Neural cell (in vitro differentiated cells): ENCODE data around the gene ACOT6. TPM values are rescaled to one million over a fixed set of nuclear protein-coding genes. Genes with fewer than 3 reads are reported as not detected.

ENCODE experiments used
- H2AFZ ChIP-seq: fragments of 200-600, 300-800 bp; sonication (generic), shearing (Covaris generic); 2 replicates; pipeline ENCODE4 v1.6.0; 2014; ENCODE audit warnings: low read depth, mild to moderate bottlenecking, antibody characterized with exemption, low read length, moderate library complexity
- H3F3A ChIP-seq: fragments of 200-600 bp; shearing (Covaris generic); 2 replicates; pipeline ENCODE4 v1.6.1; 2016; ENCODE audit warnings: mild to moderate bottlenecking, moderate library complexity, mixed read lengths, antibody characterized with exemption, low read length; ENCODE audit not compliant: insufficient read depth, poor library complexity, severe bottlenecking
- H3K27ac ChIP-seq: fragments of 200-600, 300-800 bp; sonication (generic), shearing (Covaris generic); 2 replicates; pipeline ENCODE4 v1.5.1; 2014; ENCODE audit warnings: mild to moderate bottlenecking, low read length, moderate library complexity
- H3K27me3 ChIP-seq: fragments of 300-800, 200-600 bp; sonication (generic), shearing (Covaris generic); 2 replicates; pipeline ENCODE4 v1.6.0; 2014; ENCODE audit warnings: mild to moderate bottlenecking, low read depth, low read length, moderate library complexity; ENCODE audit not compliant: insufficient read depth
- H3K36me3 ChIP-seq: fragments of 300-800, 200-600 bp; sonication (generic), shearing (Covaris generic); 2 replicates; pipeline ENCODE4 v1.5.1; 2014; ENCODE audit warnings: mild to moderate bottlenecking, antibody characterized with exemption, low read length, moderate library complexity; ENCODE audit not compliant: insufficient read depth
- H3K4me2 ChIP-seq: fragments of 300-800, 200-600 bp; sonication (generic), shearing (Covaris generic); 2 replicates; pipeline ENCODE4 v1.6.0; 2014; ENCODE audit warnings: mild to moderate bottlenecking, low read length
- H3K4me3 ChIP-seq: fragments of 300-800, 200-600 bp; sonication (generic), shearing (Covaris generic); 2 replicates; pipeline ENCODE4 v1.5.1; 2014; ENCODE audit warnings: mild to moderate bottlenecking, low read length, moderate library complexity
- H3K79me2 ChIP-seq: fragments of 200-600 bp; shearing (Covaris generic); replicated peaks from 2 replicates; pipeline ENCODE4 v1.6.0; 2014; ENCODE audit warnings: mild to moderate bottlenecking, low read length, moderate library complexity; ENCODE audit not compliant: insufficient read depth
- H3K9ac ChIP-seq: fragments of 300-800, 200-600 bp; sonication (generic), shearing (Covaris generic); 2 replicates; pipeline ENCODE4 v1.6.1; 2016; ENCODE audit warnings: mild to moderate bottlenecking, low read length, mixed read lengths
- H3K9me2 ChIP-seq: fragments of 200-600 bp; shearing (Covaris generic); 2 replicates; pipeline ENCODE4 v1.6.1; 2016; ENCODE audit warnings: mild to moderate bottlenecking, low read length, mixed read lengths; ENCODE audit not compliant: insufficient read depth
- H3K9me3 ChIP-seq: fragments of 200-600, 300-800 bp; sonication (generic), shearing (Covaris generic); 2 replicates; pipeline ENCODE4 v1.6.1; 2016; ENCODE audit warnings: mild to moderate bottlenecking, mixed run types, low read length, moderate library complexity, mixed read lengths
- H4K20me1 ChIP-seq: fragments of 200-600 bp; shearing (Covaris generic); 2 replicates; pipeline ENCODE4 v1.6.1; 2016; ENCODE audit warnings: mild to moderate bottlenecking, mixed run types; ENCODE audit not compliant: insufficient read depth
- CTCF ChIP-seq: fragments of 450-650 bp; IDR thresholded peaks from 2 replicates; pipeline ENCODE4 v1.5.1; 2014; ENCODE audit warnings: antibody characterized with exemption, mild to moderate bottlenecking, moderate library complexity; ENCODE audit not compliant: poor library complexity, severe bottlenecking
- EP300 ChIP-seq: fragments of 450-650 bp; conservative IDR thresholded peaks from 2 replicates; pipeline ENCODE4 v1.6.1; 2014; ENCODE audit warnings: antibody characterized with exemption, mild to moderate bottlenecking, moderate library complexity; ENCODE audit not compliant: poor library complexity, severe bottlenecking
- EZH2 ChIP-seq: fragments of 200-600, 300-800 bp; shearing (Covaris generic), sonication (generic); IDR thresholded peaks from 2 replicates; pipeline ENCODE4 v1.6.1; 2014; ENCODE audit warnings: antibody characterized with exemption, low read length, borderline replicate concordance, mild to moderate bottlenecking; ENCODE audit not compliant: insufficient read depth, poor library complexity, severe bottlenecking
- MXI1 ChIP-seq: fragments of 450-650 bp; conservative IDR thresholded peaks from 2 replicates; pipeline ENCODE4 v1.6.1; 2014; ENCODE audit warnings: antibody characterized with exemption, mild to moderate bottlenecking; ENCODE audit not compliant: poor library complexity, severe bottlenecking
- POLR2AphosphoS5 ChIP-seq: IDR thresholded peaks from 2 replicates; pipeline ENCODE4 v1.6.1; 2012
- RAD21 ChIP-seq: fragments of 450-650 bp; conservative IDR thresholded peaks from 2 replicates; pipeline ENCODE4 v1.6.1; 2014; ENCODE audit warnings: antibody characterized with exemption, mild to moderate bottlenecking, moderate library complexity
- REST ChIP-seq: IDR thresholded peaks from 2 replicates; pipeline ENCODE4 v1.6.1; 2012; ENCODE audit warnings: borderline replicate concordance
- SMC3 ChIP-seq: fragments of 450-650 bp; conservative IDR thresholded peaks from 2 replicates; pipeline ENCODE4 v1.6.1; 2014; ENCODE audit warnings: antibody characterized with exemption, mild to moderate bottlenecking, moderate library complexity; ENCODE audit not compliant: poor library complexity
- TAF1 ChIP-seq: IDR thresholded peaks from 2 replicates; pipeline ENCODE4 v1.6.1; 2012; ENCODE audit warnings: low read depth
- polyA plus RNA-seq: library from polyadenylated mRNA; depleted of rRNA; stranded (reverse); fragments of >200 nt; gene quantifications from 2 replicates; pipeline ENCODE4 v1.2.3, GENCODE V29; 2014

ACOT6 gene
- polyA plus RNA-seq, 1 donor from 2014 or later, result not detected

DNA sequence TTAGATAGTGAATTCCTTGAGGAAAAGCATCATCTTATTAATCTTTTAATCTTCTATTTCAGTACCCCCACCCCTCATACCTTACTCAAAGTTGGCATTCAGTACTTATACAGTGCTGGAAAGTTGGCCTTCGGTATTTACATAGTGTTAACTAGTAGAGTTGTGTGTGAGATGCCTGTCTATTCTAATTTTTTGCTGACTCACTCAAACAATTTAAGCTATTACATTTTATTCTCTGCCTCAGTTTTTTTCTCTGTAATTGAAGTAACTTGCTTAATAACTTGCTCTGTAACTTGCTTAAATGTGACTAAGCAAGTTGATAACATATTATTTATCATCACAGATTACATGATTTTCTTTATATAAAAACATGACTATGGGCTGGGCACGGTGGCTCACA, 52.8 kb downstream of the ACOT6 start:
- H3K9me2 ChIP-seq, result no peaks in the 10 kb centered on the region
- no peaks in the 10 kb centered on the region for H3K79me2 ChIP-seq
- H3K4me3 ChIP-seq, result no peak overlapping the region
- no peak overlapping the region for H3K9ac ChIP-seq
- no peak overlapping the region for H2AFZ ChIP-seq
- H3F3A ChIP-seq, result no peaks in the 10 kb centered on the region
- H3K4me2 ChIP-seq, result no peak overlapping the region
- no peaks in the 10 kb centered on the region for H3K27me3 ChIP-seq
- TF ChIP-seq SMC3, result no peak
- H3K27ac ChIP-seq, result no peak overlapping the region
- H4K20me1 ChIP-seq, result no peaks in the 10 kb centered on the region
- peaks cover 9% of the 10 kb centered on the region for H3K36me3 ChIP-seq
- no peaks in the 10 kb centered on the region for H3K9me3 ChIP-seq

- Histone ChIP-seq H3K9me2 (no peaks in the 10 kb centered on the region), H3K79me2 (no peaks in the 10 kb centered on the region), H3K9ac (no peak overlapping the region), H3K9me3 (no peaks in the 10 kb centered on the region), H4K20me1 (no peaks in the 10 kb centered on the region), H3K27ac (no peak overlapping the region), H3K27me3 (no peaks in the 10 kb centered on the region), H3K36me3 (peaks cover 9% of the 10 kb centered on the region), H3F3A (no peaks in the 10 kb centered on the region), H2AFZ (no peak overlapping the region), H3K4me3 (no peak overlapping the region), H3K4me2 (no peak overlapping the region)
- TF ChIP-seq POLR2AphosphoS5, result no peak
- no peak for TF ChIP-seq REST
- TF ChIP-seq CTCF, result no peak
- TF ChIP-seq SMC3, result no peak
- TF ChIP-seq RAD21, result no peak
- TF ChIP-seq EZH2, result no peak
- TF ChIP-seq TAF1, result no peak
- TF ChIP-seq MXI1, result no peak
- no peak for TF ChIP-seq EP300
Measured at GRCh38 chr14:73666583-73666982, 54.3 kb downstream of the ACOT6 start.

DNA sequence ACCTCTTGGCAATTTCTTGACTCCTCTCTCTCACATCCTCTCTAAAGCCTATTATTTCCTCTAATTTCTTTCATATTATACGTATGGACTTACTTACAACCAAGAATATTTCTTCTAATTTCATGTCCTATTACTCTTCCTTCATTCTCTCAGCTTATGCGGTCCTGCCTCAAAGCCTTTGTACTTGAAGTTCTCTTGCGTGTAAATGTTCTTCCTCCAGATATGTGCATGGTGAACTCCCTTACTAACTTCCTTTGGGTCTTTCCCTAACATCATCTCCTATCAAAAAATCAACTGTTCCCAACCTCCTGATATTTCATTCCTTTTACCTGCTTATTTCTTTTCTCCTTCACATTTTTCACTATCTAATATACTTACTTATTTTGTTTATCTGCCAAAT, 55.5 kb downstream of the ACOT6 start:
- TF ChIP-seq EP300 (no peak), SMC3 (no peak), REST (no peak), TAF1 (no peak), CTCF (no peak), EZH2 (no peak), RAD21 (no peak), MXI1 (no peak), POLR2AphosphoS5 (no peak)
- Histone ChIP-seq H3K79me2 (no peaks in the 10 kb centered on the region), H3K27ac (no peak overlapping the region), H3K36me3 (no peaks in the 10 kb centered on the region), H3K27me3 (no peaks in the 10 kb centered on the region), H3F3A (no peaks in the 10 kb centered on the region), H3K4me2 (no peak overlapping the region), H2AFZ (no peak overlapping the region), H3K9me3 (no peaks in the 10 kb centered on the region), H3K9ac (no peak overlapping the region), H4K20me1 (no peaks in the 10 kb centered on the region), H3K9me2 (no peaks in the 10 kb centered on the region), H3K4me3 (no peak overlapping the region)
